ENCODE data around the gene SNX30.

Gene SNX30

GRCh38 chr9:112913326-112913725, 162.8 kb downstream of the SNX30 start:
- H3K4me3 ChIP-seq (ENCODE audit: low read depth, low read length): no peak overlapping the region
- in situ Hi-C loops (cut with HindIII; ENCODE audit: low sequenced_read_pairs): no loop called here
- no peak for TF ChIP-seq CTCF (IDR thresholded peaks at IDR 0.05; ENCODE audit: low read depth, low read length)
- DNase-seq (ENCODE audit: low read depth, low spot score): no peak

GRCh38 chr9:112914524-112914923, 164.0 kb downstream of the SNX30 start:
- no peak for TF ChIP-seq CTCF (IDR thresholded peaks at IDR 0.05; ENCODE audit: low read depth, low read length)
- DNase-seq (ENCODE audit: low read depth, low spot score): no peak
- in situ Hi-C loops (cut with HindIII; ENCODE audit: low sequenced_read_pairs): no loop called here
- no peak overlapping the region for H3K4me3 ChIP-seq (ENCODE audit: low read depth, low read length)

GRCh38 chr9:112917047-112917986, 166.8 kb downstream of the SNX30 start:
- TF ChIP-seq CTCF (IDR thresholded peaks at IDR 0.05; ENCODE audit: low read depth, low read length): no peak
- no peak overlapping the region for H3K4me3 ChIP-seq (ENCODE audit: low read depth, low read length)
- in situ Hi-C loops (cut with HindIII; ENCODE audit: low sequenced_read_pairs): no loop called here
- no peak for DNase-seq (ENCODE audit: low read depth, low spot score)

- no peak for DNase-seq (ENCODE audit: low read depth, low spot score)
- in situ Hi-C loops (cut with HindIII; ENCODE audit: low sequenced_read_pairs): no loop called here
- H3K4me3 ChIP-seq (ENCODE audit: low read depth, low read length): no peak overlapping the region
- TF ChIP-seq CTCF (IDR thresholded peaks at IDR 0.05; ENCODE audit: low read depth, low read length): no peak
Measured at GRCh38 chr9:112917987-112918362, 167.4 kb downstream of the SNX30 start.

- DNase-seq (ENCODE audit: low read depth, low spot score): peak; percentile 48
- in situ Hi-C loops (cut with HindIII; ENCODE audit: low sequenced_read_pairs): no loop called here
- no peak overlapping the region for H3K4me3 ChIP-seq (ENCODE audit: low read depth, low read length)
- TF ChIP-seq CTCF (IDR thresholded peaks at IDR 0.05; ENCODE audit: low read depth, low read length): peak; percentile 73
Measured at GRCh38 chr9:112921549-112921948, 171.0 kb downstream of the SNX30 start.
